Activated CD4-positive, CD25-positive, alpha-beta regulatory T cell (primary cell): ENCODE measurements around the gene ORM1.
"Not testable (repeated sequence)": the region's sequence is repeated elsewhere in the genome, so short reads cannot be mapped to it uniquely, and the experiment has no call there.

Source experiments
- DNase-seq, 4 experiments: peaks; one replicate each; lab custom pipeline; 2025; lab: John Stamatoyannopoulos, UW

The ORM1 gene

GRCh38 chr9:114325684-114326254 is 2.9 kb downstream of the ORM1 start:
- not testable (repeated sequence) for DNase-seq

GRCh38 chr9:114327749-114328148 is 4.9 kb downstream of the ORM1 start:
- DNase-seq = no peak

GRCh38 chr9:114328357-114328820 is 5.5 kb downstream of the ORM1 start:
- not testable (repeated sequence) for DNase-seq

- not testable (repeated sequence) for DNase-seq
Observed at GRCh38 chr9:114328937-114329624, 6.2 kb downstream of the ORM1 start.

- not testable (repeated sequence) for DNase-seq
Observed at GRCh38 chr9:114329625-114330022, 6.7 kb downstream of the ORM1 start, which contains the start of gene ORM2. TSS of gene ORM2 (plus strand) at chr9:114329869. CDS start at chr9:114329905, 36 bp downstream.

- DNase-seq = no peak
Observed at GRCh38 chr9:114330636-114331035, 7.7 kb downstream of the ORM1 start.

- not testable (repeated sequence) for DNase-seq
Observed at GRCh38 chr9:114331229-114332195, 8.6 kb downstream of the ORM1 start.

GRCh38 chr9:114332474-114333040 is 9.7 kb downstream of the ORM1 start:
- not testable (repeated sequence) for DNase-seq

- DNase-seq = not testable (repeated sequence)
Observed at GRCh38 chr9:114333718-114334117, 10.8 kb downstream of the ORM1 start.

GRCh38 chr9:114334490-114334889 is 11.6 kb downstream of the ORM1 start:
- no peak for DNase-seq

- DNase-seq = no peak
Observed at GRCh38 chr9:114335745-114336144, 12.8 kb downstream of the ORM1 start.

GRCh38 chr9:114336157-114336556 is 13.3 kb downstream of the ORM1 start:
- no peak for DNase-seq

GRCh38 chr9:114336699-114337395 is 13.9 kb downstream of the ORM1 start:
- DNase-seq = no peak

- DNase-seq = no peak
Observed at GRCh38 chr9:114338187-114338586, 15.3 kb downstream of the ORM1 start.

GRCh38 chr9:114339130-114339908 is 16.4 kb downstream of the ORM1 start:
- peak; percentile 31 to 40 (median 36) for DNase-seq

GRCh38 chr9:114341152-114341830 is 18.4 kb downstream of the ORM1 start:
- no peak for DNase-seq

- no peak for DNase-seq
Observed at GRCh38 chr9:114341991-114342390, 19.1 kb downstream of the ORM1 start.

- DNase-seq = no peak
Observed at GRCh38 chr9:114342755-114343440, 20.0 kb downstream of the ORM1 start.

- no peak for DNase-seq
Observed at GRCh38 chr9:114343471-114344187, 20.7 kb downstream of the ORM1 start.
